HG02870 (cell line): Measurements from ENCODE around the gene FRK.
"Not testable (repeated sequence)": the region's sequence is repeated elsewhere in the genome, so short reads cannot be mapped to it uniquely, and the experiment has no call there.

Experiments
- ATAC-seq: cut with Tn5 transposase; IDR thresholded peaks from one replicate; pipeline ENCODE4 v1.9.1; 2021; ENCODE audit warnings: mild to moderate bottlenecking, moderate library complexity; ENCODE audit not compliant: unreplicated experiment

Gene FRK

GRCh38 chr6:115947966-115948541 is 112.6 kb downstream of the FRK start:
- ATAC-seq, result no peak

GRCh38 chr6:115945812-115946211 is 114.9 kb downstream of the FRK start:
- ATAC-seq, result no peak

- ATAC-seq, result no peak
Measured at GRCh38 chr6:115945306-115945705, 115.4 kb downstream of the FRK start.

- not testable (repeated sequence) for ATAC-seq
Measured at GRCh38 chr6:115944829-115945228, 115.9 kb downstream of the FRK start.

- ATAC-seq, result not testable (repeated sequence)
Measured at GRCh38 chr6:115937502-115937901, 123.2 kb downstream of the FRK start.

- ATAC-seq, result no peak
Measured at GRCh38 chr6:115935361-115935760, 125.3 kb downstream of the FRK start.

- ATAC-seq, result no peak
Measured at GRCh38 chr6:115934829-115935228, 125.9 kb downstream of the FRK start.

- ATAC-seq, result no peak
Measured at GRCh38 chr6:115934145-115934544, 126.5 kb downstream of the FRK start.

GRCh38 chr6:115932481-115932880 is 128.2 kb downstream of the FRK start:
- peak; percentile 55 for ATAC-seq

GRCh38 chr6:115928000-115928399 is 132.7 kb downstream of the FRK start:
- ATAC-seq, result not testable (repeated sequence)

- ATAC-seq, result no peak
Measured at GRCh38 chr6:115922971-115923370, 137.7 kb downstream of the FRK start.

GRCh38 chr6:115914098-115914497 is 146.6 kb downstream of the FRK start:
- no peak for ATAC-seq

- ATAC-seq, result no peak
Measured at GRCh38 chr6:115909923-115910546, 150.7 kb downstream of the FRK start.

GRCh38 chr6:115908906-115909559 is 151.7 kb downstream of the FRK start:
- no peak for ATAC-seq

GRCh38 chr6:115905471-115905870 is 155.2 kb downstream of the FRK start:
- ATAC-seq, result no peak

- no peak for ATAC-seq
Measured at GRCh38 chr6:115902436-115902835, 158.3 kb downstream of the FRK start.

GRCh38 chr6:115901896-115902295 is 158.8 kb downstream of the FRK start:
- no peak for ATAC-seq

- no peak for ATAC-seq
Measured at GRCh38 chr6:115899730-115900282, 160.9 kb downstream of the FRK start.

GRCh38 chr6:115898246-115898645 is 162.4 kb downstream of the FRK start:
- ATAC-seq, result no peak

GRCh38 chr6:115896538-115897129 is 164.1 kb downstream of the FRK start:
- peak; percentile 39 for ATAC-seq

- no peak for ATAC-seq
Measured at GRCh38 chr6:115894426-115894992, 166.2 kb downstream of the FRK start.
